Measurements from ENCODE around the gene RPTOR. TPM values are rescaled to one million over a fixed set of nuclear protein-coding genes. Genes with fewer than 3 reads are reported as not detected.

The RPTOR gene
- total RNA-seq, 1 experiment from 2014 or later, result 25.1 TPM

DNA sequence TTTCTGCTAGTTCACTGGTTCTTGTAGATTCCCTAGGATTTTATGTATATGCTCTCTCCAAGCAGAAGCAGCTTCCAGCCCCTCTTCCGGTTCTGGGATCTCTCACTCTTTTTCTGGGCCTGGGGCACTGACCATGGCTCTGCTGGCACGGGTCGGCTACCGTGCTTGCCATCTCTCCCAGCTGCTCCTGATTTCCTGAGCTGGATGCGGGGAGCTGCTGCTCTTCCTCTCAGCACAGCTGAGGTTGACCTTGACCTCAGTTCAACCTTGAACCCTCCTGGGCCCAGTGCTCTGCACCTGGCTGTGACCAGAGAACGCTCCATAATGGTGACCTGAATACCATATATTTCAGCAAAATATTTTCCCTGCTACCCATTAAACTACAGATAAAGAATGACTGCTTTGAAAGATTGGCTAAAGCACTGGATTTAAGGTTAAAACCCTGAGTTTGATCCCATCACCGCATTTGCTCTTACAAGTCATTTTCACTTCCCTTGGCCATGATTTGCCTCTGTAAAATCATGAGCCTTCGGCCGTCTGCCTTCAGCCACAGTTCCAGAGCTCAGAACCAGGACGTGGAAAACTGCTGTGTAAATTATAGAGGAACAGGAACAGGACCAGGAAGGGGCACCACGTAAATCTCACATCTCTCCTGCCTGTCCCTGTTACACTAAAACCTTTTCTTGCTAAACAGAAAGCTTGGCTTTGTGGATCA is 316.2 kb downstream of the RPTOR start:
- no peaks in the 10 kb centered on the region for H4K20me1 ChIP-seq (ENCODE audit: control insufficient read depth, insufficient read depth, insufficient read length)
- H3K4me1 ChIP-seq (ENCODE audit: insufficient read depth, low read length), result peaks cover 5% of the 10 kb centered on the region; the same call in 1 of the 2 replicates
- H2AFZ ChIP-seq (ENCODE audit: low read length), result no peak overlapping the region
- H2BK20ac ChIP-seq (ENCODE audit: low read depth, low read length, poor library complexity, severe bottlenecking), result no peak overlapping the region
- H3K9me3 Mint-ChIP-seq, result peaks cover 0 to 9% of the 10 kb centered on the region in 2 experiments; a peak in 2 of 5 replicates
- H3K9me3 ChIP-seq (ENCODE audit: control insufficient read depth, low read depth, low read length), result no peaks in the 10 kb centered on the region
- no peaks in the 10 kb centered on the region for H3K79me2 ChIP-seq (ENCODE audit: insufficient read depth, low read length)
- H3K27me3 Mint-ChIP-seq (ENCODE audit: low read depth), result no peaks in the 10 kb centered on the region; the same call in 1 of the 2 replicates
- no peak overlapping the region for H3K18ac ChIP-seq (ENCODE audit: insufficient read length, low read depth, low read length)
- no peak overlapping the region for H3K56ac ChIP-seq (ENCODE audit: insufficient read length, low read depth, low read length)
- no peak overlapping the region for H2BK120ac ChIP-seq (ENCODE audit: low read depth, low read length, poor library complexity, severe bottlenecking)
- H3K27me3 ChIP-seq (ENCODE audit: insufficient read depth, low read length), result no peaks in the 10 kb centered on the region
- H4K91ac ChIP-seq (ENCODE audit: insufficient read length, low read depth, low read length), result no peak overlapping the region
- TF ChIP-seq, protein P1, sequence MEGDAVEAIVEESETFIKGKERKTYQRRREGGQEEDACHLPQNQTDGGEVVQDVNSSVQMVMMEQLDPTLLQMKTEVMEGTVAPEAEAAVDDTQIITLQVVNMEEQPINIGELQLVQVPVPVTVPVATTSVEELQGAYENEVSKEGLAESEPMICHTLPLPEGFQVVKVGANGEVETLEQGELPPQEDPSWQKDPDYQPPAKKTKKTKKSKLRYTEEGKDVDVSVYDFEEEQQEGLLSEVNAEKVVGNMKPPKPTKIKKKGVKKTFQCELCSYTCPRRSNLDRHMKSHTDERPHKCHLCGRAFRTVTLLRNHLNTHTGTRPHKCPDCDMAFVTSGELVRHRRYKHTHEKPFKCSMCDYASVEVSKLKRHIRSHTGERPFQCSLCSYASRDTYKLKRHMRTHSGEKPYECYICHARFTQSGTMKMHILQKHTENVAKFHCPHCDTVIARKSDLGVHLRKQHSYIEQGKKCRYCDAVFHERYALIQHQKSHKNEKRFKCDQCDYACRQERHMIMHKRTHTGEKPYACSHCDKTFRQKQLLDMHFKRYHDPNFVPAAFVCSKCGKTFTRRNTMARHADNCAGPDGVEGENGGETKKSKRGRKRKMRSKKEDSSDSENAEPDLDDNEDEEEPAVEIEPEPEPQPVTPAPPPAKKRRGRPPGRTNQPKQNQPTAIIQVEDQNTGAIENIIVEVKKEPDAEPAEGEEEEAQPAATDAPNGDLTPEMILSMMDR (conservative IDR thresholded peaks at IDR 0.05), result no peak
- H3K4me3 Mint-ChIP-seq, result no peak overlapping the region; a peak in 1 of 5 replicates
- H3K4me1 Mint-ChIP-seq, result peaks cover 41 to 46% of the 10 kb centered on the region in 2 experiments
- H3K23ac ChIP-seq (ENCODE audit: insufficient read length, low read depth, low read length), result no peak overlapping the region
- no peak for DNase-seq
- H2BK5ac ChIP-seq (ENCODE audit: insufficient read length, low read length), result no peak overlapping the region
- no peak overlapping the region for H3K27ac ChIP-seq (ENCODE audit: insufficient read length, low read depth, low read length)
- no peak overlapping the region for H2AK5ac ChIP-seq (ENCODE audit: insufficient read length, low read length)
- H3T11ph ChIP-seq (ENCODE audit: low read length), result no peak overlapping the region
- no peak overlapping the region for H4K8ac ChIP-seq (replicated peaks; ENCODE audit: insufficient read length, low read depth, low read length)
- H2BK12ac ChIP-seq (ENCODE audit: insufficient read length, low read depth, low read length), result no peak overlapping the region
- no peaks in the 10 kb centered on the region for H3K79me1 ChIP-seq (ENCODE audit: insufficient read depth, low read depth, low read length, poor library complexity, severe bottlenecking)
- H3K4me2 ChIP-seq (ENCODE audit: insufficient read depth, insufficient read length, low read length), result no peak overlapping the region
- H3K27ac Mint-ChIP-seq, result no peak overlapping the region; a peak in 1 of 7 replicates
- no peak overlapping the region for H3K14ac ChIP-seq (ENCODE audit: insufficient read depth, low read length)
- no peak overlapping the region for H3K4ac ChIP-seq (ENCODE audit: low read depth, low read length)
- peaks cover 14 to 35% (median 18%) of the 10 kb centered on the region in 3 experiments for H3K36me3 Mint-ChIP-seq (ENCODE audit: insufficient read depth in 1 of 3, low read depth in 3 of 3)
- no peaks in the 10 kb centered on the region for H3K23me2 ChIP-seq (ENCODE audit: insufficient read length, low read depth, low read length, poor library complexity, severe bottlenecking)
- H4K5ac ChIP-seq (ENCODE audit: insufficient read length, low read depth, low read length), result no peak overlapping the region
- no CpG with 5 or more reads among the region's 11 CpGs for WGBS (ENCODE audit: extremely low coverage, insufficient read length, low lambda C conversion rate)
- no peak overlapping the region for H2BK15ac ChIP-seq (ENCODE audit: low read depth, low read length)
- H3K9ac ChIP-seq (ENCODE audit: extremely low read depth, insufficient read length, low read length), result no peak overlapping the region

All from H9 (cell line).